CMK (cell line): ENCODE results near the gene ABHD12.

Experiments used
- DNase-seq: peaks from one replicate; pipeline ENCODE4 v3.0.0-alpha.2; 2010; ENCODE audit warnings: low read depth

ABHD12 gene

DNA sequence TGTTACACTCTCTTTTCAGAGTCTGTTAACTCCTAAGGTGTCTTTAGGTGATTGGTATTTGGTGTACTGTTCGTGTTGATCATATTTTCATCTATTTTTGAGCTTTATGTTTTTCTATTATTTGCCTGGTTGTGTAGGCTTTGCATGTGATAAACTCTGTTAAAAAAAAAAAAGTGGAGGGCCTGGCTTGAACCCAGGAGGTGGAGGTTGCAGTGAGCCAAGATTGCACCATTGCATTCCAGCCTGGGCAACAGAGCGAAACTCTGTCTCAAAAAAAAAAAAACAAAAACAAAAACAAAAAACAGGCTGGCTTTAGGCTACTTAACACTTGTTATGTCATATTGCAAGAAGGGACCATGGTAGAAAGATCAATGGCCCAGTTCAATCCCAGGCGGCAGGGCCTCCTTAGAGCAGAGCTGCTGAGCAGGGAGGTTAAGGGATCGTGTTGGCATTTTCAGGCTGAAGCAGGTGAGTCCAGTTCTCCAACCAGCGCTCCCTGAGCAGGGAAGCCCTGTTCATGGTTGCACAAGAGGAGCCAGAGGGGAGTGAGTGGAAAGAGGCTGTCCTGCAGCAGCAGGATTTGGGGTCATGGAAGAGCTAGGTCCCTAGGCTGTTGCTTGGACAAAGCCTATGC is 134.3 kb downstream of the ABHD12 start:
- no peak for DNase-seq

DNA sequence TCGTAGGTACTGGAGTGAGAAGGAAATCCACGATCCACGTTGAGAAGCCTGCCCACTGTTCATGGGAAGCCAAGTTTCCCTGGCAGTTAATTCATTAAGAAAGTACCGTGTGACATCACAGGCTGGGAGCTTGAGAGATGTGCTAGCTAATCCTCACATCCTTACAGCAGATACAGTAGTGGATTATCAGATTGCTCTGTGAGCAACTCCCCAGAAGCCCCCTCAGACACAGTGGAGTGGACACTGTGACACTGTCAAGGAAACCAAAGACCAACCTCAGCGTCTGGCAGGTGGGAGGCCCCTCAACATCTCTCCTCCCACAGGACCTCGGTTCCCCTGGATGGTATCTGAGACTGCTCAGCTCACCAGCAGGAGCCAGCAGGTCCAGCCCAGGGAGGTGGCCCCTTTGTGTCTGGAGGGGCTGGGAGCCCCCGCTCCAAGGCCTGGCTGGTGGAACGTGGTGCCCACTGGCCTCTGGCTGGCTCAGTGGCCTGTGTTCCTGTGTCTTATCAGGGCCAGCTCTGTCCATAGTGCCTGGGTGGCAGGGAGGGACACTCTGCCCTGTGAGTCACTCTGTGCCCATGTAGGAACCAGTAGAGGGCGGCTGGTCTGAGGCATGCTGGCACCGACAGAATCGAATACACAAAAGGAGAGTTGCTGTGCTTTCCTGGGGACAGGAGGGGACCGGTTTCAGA is 135.5 kb downstream of the ABHD12 start:
- DNase-seq: no peak

DNA sequence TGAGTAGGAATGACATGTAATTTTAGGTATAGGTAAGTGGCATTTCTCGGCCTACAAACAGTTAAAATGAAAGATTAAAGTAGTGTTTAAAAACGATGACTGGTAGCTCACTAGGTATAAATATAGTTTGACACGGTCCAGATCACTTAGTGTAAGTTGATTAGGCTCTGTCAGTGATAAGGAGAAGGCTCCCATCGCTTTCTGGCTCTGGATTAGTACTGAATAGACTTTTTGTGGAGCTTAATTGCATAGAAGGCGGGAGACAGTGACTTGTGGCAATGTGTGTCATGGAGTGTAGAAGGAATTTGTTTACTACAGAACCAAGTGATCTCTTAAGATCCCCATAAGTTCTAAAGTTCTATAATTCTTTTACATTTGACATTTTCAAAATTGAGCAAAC is 136.1 kb downstream of the ABHD12 start:
- DNase-seq: no peak

DNA sequence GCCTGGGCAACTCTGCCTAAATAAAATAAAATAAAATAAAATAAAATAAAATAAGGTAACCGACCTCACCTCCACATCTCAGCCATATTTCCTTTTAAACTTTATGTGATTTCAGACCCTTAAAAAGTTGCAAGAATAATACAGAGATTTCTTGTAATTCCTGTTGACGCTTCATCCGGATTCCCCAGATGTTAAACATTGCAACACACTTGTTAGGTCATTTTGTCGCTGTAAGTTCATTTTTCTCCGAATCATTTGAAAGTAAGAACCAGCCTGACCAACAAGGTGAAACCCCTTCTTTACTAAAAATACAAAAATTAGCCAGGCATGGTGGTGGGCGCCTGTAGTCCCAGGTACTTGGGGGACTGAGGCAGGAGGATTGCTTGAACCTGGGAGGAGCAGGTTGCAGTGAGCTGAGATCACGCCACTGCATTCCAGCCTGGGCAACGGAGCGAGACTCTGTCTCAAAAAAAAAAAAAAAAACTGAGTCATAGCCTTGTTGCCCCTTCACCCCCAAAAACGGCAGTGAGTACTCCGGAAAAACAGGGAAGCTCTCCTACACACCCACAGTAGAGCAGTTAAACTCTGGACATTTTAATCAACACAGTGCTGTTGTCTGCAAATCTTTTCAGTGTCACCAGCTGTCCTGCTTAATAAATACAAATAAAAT is 136.9 kb downstream of the ABHD12 start:
- DNase-seq: no peak

DNA sequence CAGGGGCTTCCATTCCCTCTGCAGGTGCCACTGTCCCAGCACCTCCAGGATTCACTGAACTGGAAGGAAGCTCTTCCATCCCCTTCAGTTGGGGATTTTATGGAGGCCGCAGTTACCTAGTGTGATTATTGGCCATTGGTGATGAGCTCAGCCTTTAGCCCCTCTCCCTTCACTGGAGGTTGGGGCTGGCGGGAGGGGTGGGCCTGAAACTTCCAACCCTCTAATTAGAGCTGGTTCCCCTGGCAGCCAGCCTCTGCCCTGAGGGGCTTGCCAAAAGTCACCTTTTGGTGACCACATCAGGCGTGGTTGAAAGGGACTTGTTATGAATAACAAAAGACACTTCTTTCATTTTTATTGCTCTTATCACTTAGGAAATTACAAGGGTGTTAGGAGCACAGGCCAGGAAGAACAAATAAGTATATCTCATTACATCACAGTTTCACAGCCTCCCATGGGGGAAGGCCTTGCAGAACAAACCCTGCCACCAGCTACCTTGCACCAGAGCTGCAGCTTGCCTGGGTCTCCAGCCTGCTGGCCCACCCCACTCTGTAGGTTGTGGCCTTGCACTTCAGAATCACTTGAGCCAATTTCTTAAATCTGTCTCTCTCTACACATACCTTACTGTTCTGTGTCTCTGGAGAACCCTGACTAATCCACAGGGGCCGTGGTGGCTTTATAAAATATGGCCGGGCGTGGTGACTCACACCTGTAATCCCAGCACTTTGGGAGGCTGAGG is 137.8 kb downstream of the ABHD12 start:
- DNase-seq: no peak

DNA sequence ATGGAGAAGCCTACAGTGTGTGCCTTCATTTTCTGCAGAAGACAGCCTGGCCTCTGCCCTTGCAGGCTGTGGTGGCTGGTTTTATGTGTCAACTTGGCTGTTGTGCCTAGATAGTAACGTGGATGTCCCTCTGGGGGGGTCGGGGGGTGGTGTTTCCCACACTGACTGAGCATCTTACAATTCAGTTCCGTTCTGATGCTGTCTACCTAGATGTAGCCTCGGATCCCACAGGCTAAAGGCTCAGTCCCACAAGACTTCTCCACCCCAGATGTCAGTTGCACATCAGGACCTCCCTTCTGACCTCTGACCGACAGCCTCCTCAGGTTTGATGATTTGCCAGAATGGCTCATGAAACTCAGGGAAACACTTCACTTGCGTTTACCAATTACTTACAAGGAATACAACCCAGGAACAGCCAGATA is 138.4 kb downstream of the ABHD12 start:
- no peak for DNase-seq

DNA sequence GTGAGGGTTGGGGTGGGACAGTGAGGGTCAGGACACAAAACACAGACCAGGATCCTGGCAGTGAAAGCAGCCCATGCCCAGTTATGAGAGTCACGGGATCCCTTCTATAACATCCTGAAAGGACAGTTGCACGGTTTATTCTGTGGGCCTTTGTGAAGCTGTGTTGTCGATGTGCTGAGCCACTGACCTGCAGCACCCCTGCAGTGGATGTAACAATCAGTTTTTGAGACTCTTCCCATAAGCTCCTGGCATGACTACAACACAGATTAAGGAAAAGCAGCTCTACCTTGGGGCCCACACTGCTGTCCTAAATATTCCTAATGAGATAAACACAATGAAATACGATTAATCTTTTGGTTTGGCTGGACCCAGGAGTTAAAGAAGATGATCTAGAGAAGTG is 139.1 kb downstream of the ABHD12 start:
- no peak for DNase-seq

DNA sequence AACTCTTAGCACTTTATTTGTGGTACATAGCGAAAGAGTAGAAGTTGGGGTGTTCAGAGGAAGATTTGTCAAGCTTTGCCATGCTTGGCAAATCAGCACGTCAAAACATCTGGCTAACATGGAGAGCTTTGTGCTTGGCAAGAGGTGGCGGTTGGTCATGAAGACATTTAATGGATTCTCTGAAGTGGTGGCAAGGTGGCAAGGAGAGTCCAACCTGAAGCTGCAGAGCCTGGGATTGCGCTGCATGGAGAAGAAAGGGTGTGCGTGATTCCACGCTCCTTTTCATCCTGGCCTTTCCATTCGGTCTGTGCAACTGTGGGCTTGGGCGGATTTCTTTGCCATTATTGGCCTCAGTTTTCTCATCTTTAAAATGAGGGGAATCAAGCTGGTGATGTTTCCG is 139.6 kb downstream of the ABHD12 start:
- DNase-seq: no peak

DNA sequence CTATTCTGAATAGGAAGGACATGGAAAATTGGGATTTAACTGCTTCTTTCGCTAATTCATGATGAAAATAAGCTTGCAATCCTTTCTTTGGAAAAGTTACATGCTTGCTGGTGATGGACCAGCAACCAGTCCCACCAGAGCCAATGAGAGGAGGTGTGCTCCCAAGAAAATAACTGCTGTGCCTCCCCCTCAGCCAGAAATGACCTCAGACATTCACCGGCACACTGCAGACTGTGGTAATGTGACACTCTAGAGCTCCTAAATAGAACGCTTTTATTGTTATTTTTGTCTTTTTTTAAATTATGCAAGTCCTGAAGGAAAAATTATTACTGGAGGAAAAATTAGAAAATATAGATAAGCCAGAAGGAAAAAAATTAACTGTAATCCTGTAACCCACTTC is 140.1 kb downstream of the ABHD12 start:
- DNase-seq: no peak
